KMS-11 (cell line): ENCODE data around the gene LSM11.

Experiments used
- H2AFZ ChIP-seq: fragments of 200-600 bp; sonication (generic); 2 replicates; pipeline ENCODE4 v1.6.1; 2016; ENCODE audit warnings: antibody characterized with exemption, mixed run types, low read depth
- H3K27ac ChIP-seq: fragments of 200-600 bp; sonication (generic); 2 replicates; pipeline ENCODE4 v1.6.1; 2016; ENCODE audit warnings: mild to moderate bottlenecking, mixed run types
- H3K27me3 ChIP-seq: fragments of 200-600 bp; sonication (generic); 2 replicates; pipeline ENCODE4 v1.6.1; 2017; ENCODE audit warnings: mild to moderate bottlenecking, low read depth, mixed run types, moderate library complexity; ENCODE audit not compliant: insufficient read depth
- H3K36me3 ChIP-seq: fragments of 200-600 bp; sonication (generic); 2 replicates; pipeline ENCODE4 v1.6.1; 2017; ENCODE audit warnings: mild to moderate bottlenecking, mixed run types; ENCODE audit not compliant: insufficient read depth
- H3K4me1 ChIP-seq: fragments of 200-600 bp; sonication (generic); 2 replicates; pipeline ENCODE4 v1.6.1; 2016; ENCODE audit warnings: mild to moderate bottlenecking, low read depth, mixed run types; ENCODE audit not compliant: poor library complexity, severe bottlenecking
- H3K4me2 ChIP-seq: fragments of 200-600 bp; sonication (generic); 2 replicates; pipeline ENCODE4 v1.7.0; 2016; ENCODE audit warnings: mild to moderate bottlenecking, mixed run types
- H3K4me3 ChIP-seq: fragments of 200-600 bp; sonication (generic); IDR thresholded peaks from 2 replicates; pipeline ENCODE4 v1.6.1; 2017; ENCODE audit warnings: low read depth, low read length, mixed read lengths; ENCODE audit not compliant: insufficient read depth
- H3K79me2 ChIP-seq: fragments of 200-600 bp; sonication (generic); 2 replicates; pipeline ENCODE4 v1.6.1; 2016; ENCODE audit warnings: low read depth, mixed run types; ENCODE audit not compliant: insufficient read depth
- H3K9ac ChIP-seq: fragments of 200-600 bp; sonication (generic); 2 replicates; pipeline ENCODE4 v1.6.1; 2016; ENCODE audit warnings: mild to moderate bottlenecking, mixed run types
- H4K20me1 ChIP-seq: fragments of 200-600 bp; sonication (generic); 2 replicates; pipeline ENCODE4 v1.6.1; 2016; ENCODE audit warnings: mild to moderate bottlenecking, mixed run types; ENCODE audit not compliant: insufficient read depth
- CTCF ChIP-seq: fragments of 200-600 bp; sonication (generic); conservative IDR thresholded peaks from 2 replicates; pipeline ENCODE4 v1.6.1; 2017; ENCODE audit warnings: low read depth, mild to moderate bottlenecking, antibody characterized with exemption, low read length, moderate library complexity, mixed read lengths

The LSM11 gene

GRCh38 chr5:157729858-157730257, 13.7 kb upstream of the LSM11 start:
- Histone ChIP-seq H3K27ac (no peak overlapping the region), H3K4me2 (no peak overlapping the region)
- TF ChIP-seq CTCF, result no peak

DNA sequence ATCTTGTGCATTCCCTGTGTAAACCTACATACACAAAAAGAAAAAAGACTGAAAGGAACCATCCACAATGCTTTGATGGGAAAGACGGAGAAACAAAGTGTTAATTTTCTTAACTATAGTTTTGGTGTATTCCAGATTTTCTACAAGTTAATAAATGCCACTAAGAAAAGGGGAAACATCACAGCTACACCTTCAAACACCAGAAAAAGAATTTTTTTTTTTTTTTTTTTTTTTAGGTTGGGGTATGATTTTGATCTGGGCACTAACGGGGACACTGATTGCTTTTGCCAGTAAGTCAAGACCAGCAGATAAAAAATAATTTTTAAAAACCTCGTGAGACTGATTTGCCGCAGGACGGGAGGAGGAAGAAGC, 12.6 kb upstream of the LSM11 start:
- Histone ChIP-seq H3K9ac (no peak overlapping the region), H3K36me3 (no peaks in the 10 kb centered on the region), H3K4me2 (peak overlapping the region; percentile 55), H3K27me3 (no peaks in the 10 kb centered on the region), H3K27ac (no peak overlapping the region), H3K4me3 (no peak overlapping the region), H3K4me1 (peaks cover 4% of the 10 kb centered on the region), H2AFZ (peak overlapping the region; percentile 68), H4K20me1 (no peaks in the 10 kb centered on the region), H3K79me2 (no peaks in the 10 kb centered on the region)
- no peak for TF ChIP-seq CTCF

More at GRCh38 chr5:157729858-157730257, 13.7 kb upstream of the LSM11 start:
- no peaks in the 10 kb centered on the region for H4K20me1 ChIP-seq
- no peaks in the 10 kb centered on the region for H3K79me2 ChIP-seq
- H3K4me1 ChIP-seq, result peaks cover 4% of the 10 kb centered on the region
- no peak overlapping the region for H3K4me3 ChIP-seq
- no peak overlapping the region for H2AFZ ChIP-seq
- no peak overlapping the region for H3K9ac ChIP-seq
- H3K27me3 ChIP-seq, result no peaks in the 10 kb centered on the region
- no peaks in the 10 kb centered on the region for H3K36me3 ChIP-seq

GRCh38 chr5:157731272-157732129, 12.0 kb upstream of the LSM11 start, which contains the start of gene THG1L:
Gene THG1L (plus strand): TSS chr5:157731420. CDS start chr5:157731441, 21 bp downstream.
- H3K27ac ChIP-seq, result peak within 1 kb of the TSS; percentile 60
- H3K4me1 ChIP-seq, result peaks cover 4% of the 10 kb centered on the region
- no peaks in the 10 kb centered on the region for H3K79me2 ChIP-seq
- H3K4me2 ChIP-seq, result peak within 1 kb of the TSS; percentile 69
- H3K4me3 ChIP-seq, result no peak within 1 kb of the TSS
- no peak for TF ChIP-seq CTCF
- H3K9ac ChIP-seq, result peak within 1 kb of the TSS; percentile 46; the same call in 1 of the 2 replicates
- no peaks in the 10 kb centered on the region for H3K27me3 ChIP-seq
- H4K20me1 ChIP-seq, result no peaks in the 10 kb centered on the region
- no peaks in the 10 kb centered on the region for H3K36me3 ChIP-seq
- peak within 1 kb of the TSS; percentile 68 for H2AFZ ChIP-seq

GRCh38 chr5:157732130-157732514, 11.4 kb upstream of the LSM11 start:
- Histone ChIP-seq H3K36me3 (no peaks in the 10 kb centered on the region), H3K4me1 (peaks cover 4% of the 10 kb centered on the region), H3K4me3 (no peak overlapping the region), H2AFZ (peak overlapping the region; percentile 68; the same call in 1 of the 2 replicates), H3K9ac (no peak overlapping the region), H3K27ac (peak overlapping the region; percentile 60; the same call in 1 of the 2 replicates), H3K4me2 (peak overlapping the region; percentile 69; the same call in 1 of the 2 replicates), H3K79me2 (no peaks in the 10 kb centered on the region), H4K20me1 (no peaks in the 10 kb centered on the region), H3K27me3 (no peaks in the 10 kb centered on the region)
- no peak for TF ChIP-seq CTCF
